Thyroid gland (tissue), 4 donors: Measurements from ENCODE around the gene OR52N1. TPM values are rescaled to one million over a fixed set of nuclear protein-coding genes. Genes with fewer than 3 reads are reported as not detected.

Experiments used
- DNase-seq, 2 donors: peaks; one replicate each; pipeline ENCODE4 v3.0.0-alpha.2; 2019
- H3K27ac ChIP-seq, 3 donors: fragments of 200-600 bp; sonication (generic); 1 replicate in 2 of 3; 2 replicates in 1 of 3; pipeline ENCODE4 v1.5.1; 2016 to 2019; ENCODE audit warnings: mild to moderate bottlenecking in 1 of 3, moderate library complexity in 1 of 3
- H3K27me3 ChIP-seq: fragments of 200-600 bp; sonication (generic); one replicate; pipeline ENCODE4 v1.5.1; 2019
- H3K36me3 ChIP-seq, 2 donors: fragments of 200-600 bp; sonication (generic); one replicate each; pipeline ENCODE4 v1.5.1; 2016 to 2019
- H3K4me1 ChIP-seq, 2 donors: fragments of 200-600 bp; sonication (generic); one replicate each; pipeline ENCODE4 v1.5.1; 2017 to 2019
- H3K4me3 ChIP-seq, 3 donors: fragments of 200-600 bp; sonication (generic); replicated peaks in 1 of 3; 1 replicate in 2 of 3; 2 replicates in 1 of 3; pipeline ENCODE4 v1.5.1; 2016; ENCODE audit warnings: mild to moderate bottlenecking in 1 of 3
- H3K9me3 ChIP-seq: fragments of 200-600 bp; sonication (generic); one replicate; pipeline ENCODE4 v1.5.1; 2017
- CTCF ChIP-seq, 6 experiments: fragments of 200-600 bp in 3 of 6; fragments of 450-650 bp in 3 of 6; sonication (generic) in 3 of 6; IDR thresholded peaks; one replicate each; pipeline ENCODE4 v1.5.1; 2016 to 2019; ENCODE audit warnings: antibody characterized with exemption in 6 of 6, mild to moderate bottlenecking in 2 of 6, inconsistent platforms in 1 of 6, moderate library complexity in 1 of 6
- POLR2A ChIP-seq, 2 donors: fragments of 450-650 bp; IDR thresholded peaks; one replicate each; pipeline ENCODE4 v1.6.1; 2017; ENCODE audit warnings: antibody characterized with exemption in 2 of 2, mild to moderate bottlenecking in 2 of 2, moderate library complexity in 1 of 2
- WGBS, 2 donors: methylation state at CpG; one replicate each; pipeline ENCODE4 v1.1.5; 2017; 5-methylcytosine and 5-hydroxymethylcytosine counted together
- intact Hi-C: fragments of 100-400 bp; cut with DNase I; formaldehyde crosslinking; loops from one replicate; pipeline ENCODE4 v1.15.1; 2023
- total RNA-seq, 4 donors: library from RNA; depleted of rRNA; stranded (reverse); fragments of >200 nt; gene quantifications; one replicate each; pipeline ENCODE4 v1.2.3, GENCODE V29; 2016

Gene OR52N1
- total RNA-seq, 4 donors from 2014 or later: not detected

GRCh38 chr11:5815534-5815933 lies 24.5 kb upstream of the OR52N1 start:
- Histone ChIP-seq H3K9me3 (no peaks in the 10 kb centered on the region), H3K4me3 (no peak overlapping the region), H3K27me3 (no peaks in the 10 kb centered on the region), H3K4me1 (no peaks in the 10 kb centered on the region), H3K36me3 (no peaks in the 10 kb centered on the region), H3K27ac (no peak overlapping the region)
- WGBS, 2 donors: 61 to 67% methylated on average over 4 of the region's 4 CpGs
- intact Hi-C loops: no loop called here
- DNase-seq: no peak
- TF ChIP-seq CTCF (IDR thresholded peaks at IDR 0.05): no peak
- no peak for TF ChIP-seq POLR2A (IDR thresholded peaks at IDR 0.05)

- Histone ChIP-seq H3K27ac (no peak overlapping the region), H3K9me3 (no peaks in the 10 kb centered on the region), H3K4me1 (no peaks in the 10 kb centered on the region), H3K4me3 (no peak overlapping the region), H3K27me3 (no peaks in the 10 kb centered on the region), H3K36me3 (no peaks in the 10 kb centered on the region)
- no peak for DNase-seq
- 81% methylated on average over 6 of the region's 6 CpGs for WGBS, 2 donors
- TF ChIP-seq POLR2A (IDR thresholded peaks at IDR 0.05) (no peak), CTCF (IDR thresholded peaks at IDR 0.05) (no peak)
- intact Hi-C loops: loop anchor here (5.0 to 10.0 kb wide), 2 partner anchors 333 to 685 kb away; no protein-coding TSS in a partner anchor
Observed at GRCh38 chr11:5809905-5810795, 19.1 kb upstream of the OR52N1 start.

GRCh38 chr11:5809122-5809519 lies 18.1 kb upstream of the OR52N1 start:
- TF ChIP-seq CTCF (IDR thresholded peaks at IDR 0.05): no peak
- TF ChIP-seq POLR2A (IDR thresholded peaks at IDR 0.05): no peak
- 57 to 58% methylated on average over 5 of the region's 5 CpGs for WGBS, 2 donors
- H3K27ac ChIP-seq: no peak overlapping the region
- H3K27me3 ChIP-seq: no peaks in the 10 kb centered on the region
- H3K4me1 ChIP-seq: no peaks in the 10 kb centered on the region
- intact Hi-C loops: loop anchor here (5.0 to 10.0 kb wide), 2 partner anchors 332 to 684 kb away; no protein-coding TSS in a partner anchor
- H3K9me3 ChIP-seq: no peaks in the 10 kb centered on the region
- DNase-seq: no peak
- H3K4me3 ChIP-seq: no peak overlapping the region
- no peaks in the 10 kb centered on the region for H3K36me3 ChIP-seq

- H3K4me1 ChIP-seq: no peaks in the 10 kb centered on the region
- no peaks in the 10 kb centered on the region for H3K27me3 ChIP-seq
- H3K4me3 ChIP-seq: peak within 1 kb of the TSS in 2 of 3 donors; percentile 9
- peak; percentile 61 to 76 for DNase-seq
- 13 to 16% methylated on average over 24 of the region's 24 CpGs for WGBS, 2 donors
- no peaks in the 10 kb centered on the region for H3K36me3 ChIP-seq
- intact Hi-C loops: loop anchor here (5.0 to 10.0 kb wide), 2 partner anchors 331 to 684 kb away; no protein-coding TSS in a partner anchor
- no peak within 1 kb of the TSS for H3K27ac ChIP-seq
- no peaks in the 10 kb centered on the region for H3K9me3 ChIP-seq
- TF ChIP-seq POLR2A (IDR thresholded peaks at IDR 0.05): no peak
- peak in 5 of 6 experiments; percentile 49 to 86 (median 81) for TF ChIP-seq CTCF (IDR thresholded peaks at IDR 0.05)
Observed at GRCh38 chr11:5808500-5809121, 17.5 kb upstream of the OR52N1 start, which contains the start of gene OR52N2. OR52N2 (plus strand) TSS chr11:5808924; CDS start chr11:5820336, 11,412 bp downstream.
